Cardiac fibroblast (primary cell): ENCODE data around the gene AHNAK2.
A peak's percentile ranks its signal among the peaks of the same experiment; 100 is the strongest.

ENCODE experiments used
- DNase-seq, 2 donors: peaks; one replicate each; pipeline versions ENCODE4 v3.0.0 to v3.0.0-alpha.2; 2010; ENCODE audit warnings: low read depth in 2 of 2
- H3K4me3 ChIP-seq, 2 donors: replicated peaks in 1 of 2; 1 replicate in 1 of 2; 2 replicates in 1 of 2; pipeline ENCODE4 v1.5.1; 2011; ENCODE audit warnings: low read depth in 2 of 2, low read length in 2 of 2, mild to moderate bottlenecking in 2 of 2, moderate library complexity in 1 of 2
- CTCF ChIP-seq: IDR thresholded peaks from one replicate; pipeline ENCODE4 v1.5.1; 2011; ENCODE audit warnings: low read depth, mild to moderate bottlenecking, low read length, inconsistent platforms

AHNAK2 gene

GRCh38 chr14:104937694-104938365, 40.3 kb downstream of the AHNAK2 start:
- no peak for TF ChIP-seq CTCF
- no peak overlapping the region for H3K4me3 ChIP-seq
- no peak for DNase-seq

GRCh38 chr14:104937161-104937560, 41.0 kb downstream of the AHNAK2 start:
- no peak overlapping the region for H3K4me3 ChIP-seq
- no peak for TF ChIP-seq CTCF
- no peak for DNase-seq

GRCh38 chr14:104936361-104937155, 41.6 kb downstream of the AHNAK2 start:
- H3K4me3 ChIP-seq = no peak overlapping the region
- TF ChIP-seq CTCF = no peak
- DNase-seq = no peak

- TF ChIP-seq CTCF = no peak
- no peak for DNase-seq
- H3K4me3 ChIP-seq = no peak overlapping the region
Observed at GRCh38 chr14:104935955-104936354, 42.2 kb downstream of the AHNAK2 start.

GRCh38 chr14:104935026-104935650, 43.0 kb downstream of the AHNAK2 start:
- DNase-seq = no peak
- H3K4me3 ChIP-seq = no peak overlapping the region
- TF ChIP-seq CTCF = no peak

- peak overlapping the region in 1 of 2 donors; percentile 28 for H3K4me3 ChIP-seq
Observed at GRCh38 chr14:104933746-104934733, 44.1 kb downstream of the AHNAK2 start.

More at GRCh38 chr14:104933746-104934733, 44.1 kb downstream of the AHNAK2 start:
- no peak for DNase-seq
- TF ChIP-seq CTCF = no peak
